B cell (primary cell): Measurements from ENCODE around the gene LCP1. TPM values are rescaled to one million over a fixed set of nuclear protein-coding genes. Genes with fewer than 3 reads are reported as not detected.

Experiments used
- ATAC-seq: fragments of 200-7000 bp; cut with Tn5 transposase; one replicate; pipeline ENCODE4 v1.10.0; 2021; ENCODE audit warnings: low read depth, mild to moderate bottlenecking, moderate number of reproducible peaks, moderate library complexity
- CTCF ChIA-PET: fragments of 350-600 bp; sonication (Branson Sonifier 250); formaldehyde crosslinking; loops from one replicate; lab custom pipeline; 2021; ENCODE audit warnings: antibody characterized with exemption, inconsistent platforms; lab: Charles Lee
- POLR2A ChIA-PET: fragments of 350-600 bp; sonication (Branson Sonifier 250); formaldehyde crosslinking; loops from one replicate; lab custom pipeline; 2021; ENCODE audit warnings: antibody characterized with exemption; lab: Charles Lee
- DNase-seq: peaks from one replicate; pipeline ENCODE4 v3.0.0; 2013
- H2AFZ ChIP-seq: 2 replicates; pipeline ENCODE4 v1.6.1; 2012; ENCODE audit warnings: mild to moderate bottlenecking, low read depth, low read length; ENCODE audit not compliant: insufficient read depth, poor library complexity, severe bottlenecking
- H3K27ac ChIP-seq, 2 donors: 1 replicate in 1 of 2; 2 replicates in 1 of 2; pipeline ENCODE4 v1.5.1; 2012 to 2013; ENCODE audit warnings: low read length in 2 of 2, mild to moderate bottlenecking in 2 of 2, moderate library complexity in 1 of 2
- H3K27me3 ChIP-seq, 4 experiments: fragments of 200-600 bp in 1 of 4; sonication (generic) in 1 of 4; replicated peaks in 1 of 4; 1 replicate in 2 of 4; 2 replicates in 2 of 4; pipeline versions ENCODE4 v1.6.1 to v1.7.0; 2013 to 2016; ENCODE audit warnings: low read length in 3 of 4, mild to moderate bottlenecking in 2 of 4, mixed read lengths in 1 of 4, moderate library complexity in 1 of 4; ENCODE audit not compliant: insufficient read depth in 4 of 4, control insufficient read depth in 3 of 4; ENCODE audit errors: control extremely low read depth in 1 of 4
- H3K36me3 ChIP-seq, 2 experiments: replicated peaks in 1 of 2; 1 replicate in 1 of 2; 2 replicates in 1 of 2; pipeline versions ENCODE4 v1.6.1 to v1.7.1; 2013; ENCODE audit warnings: low read length in 1 of 2; ENCODE audit not compliant: insufficient read depth in 2 of 2, control insufficient read depth in 1 of 2; ENCODE audit errors: control extremely low read depth in 1 of 2, extremely low read depth in 1 of 2
- H3K4me1 ChIP-seq, 2 donors: fragments of 200-600 bp in 1 of 2; sonication (generic) in 1 of 2; 1 replicate in 1 of 2; 2 replicates in 1 of 2; pipeline versions ENCODE4 v1.5.1 to v1.6.1; 2013 to 2017; ENCODE audit warnings: low read length in 2 of 2; ENCODE audit not compliant: control insufficient read depth in 2 of 2, insufficient read depth in 2 of 2
- H3K4me2 ChIP-seq: replicated peaks from 2 replicates; pipeline ENCODE3; 2012; ENCODE audit warnings: mild to moderate bottlenecking, low read depth, low read length; ENCODE audit not compliant: poor library complexity, severe bottlenecking
- H3K4me3 ChIP-seq, 5 experiments: fragments of 200-600 bp in 1 of 5; sonication (generic) in 1 of 5; 1 replicate in 3 of 5; 2 replicates in 2 of 5; pipeline versions ENCODE4 v1.5.1 to v1.7.0; 2011 to 2016; ENCODE audit warnings: low read length in 4 of 5, mild to moderate bottlenecking in 4 of 5, low read depth in 2 of 5, control low read depth in 1 of 5, moderate library complexity in 1 of 5; ENCODE audit not compliant: insufficient read depth in 1 of 5; ENCODE audit errors: control extremely low read depth in 1 of 5, extremely low read depth in 1 of 5
- H3K79me2 ChIP-seq: fragments of 200-600 bp; sonication (generic); one replicate; pipeline ENCODE4 v1.6.0; 2016; ENCODE audit warnings: low read length; ENCODE audit not compliant: control insufficient read depth, insufficient read depth
- H3K9ac ChIP-seq: fragments of 200-600 bp; sonication (generic); 2 replicates; pipeline ENCODE4 v1.6.1; 2017; ENCODE audit warnings: mild to moderate bottlenecking, low read length, moderate library complexity
- H3K9me3 ChIP-seq, 3 donors: one replicate each; pipeline versions ENCODE4 v1.6.1 to v1.7.1; 2013; ENCODE audit warnings: low read length in 2 of 3; ENCODE audit not compliant: control insufficient read depth in 2 of 3, insufficient read depth in 1 of 3; ENCODE audit errors: control extremely low read depth in 1 of 3
- H4K20me1 ChIP-seq: 2 replicates; pipeline ENCODE4 v1.6.0; 2012; ENCODE audit warnings: mild to moderate bottlenecking, low read length; ENCODE audit not compliant: insufficient read depth, control insufficient read depth, poor library complexity, severe bottlenecking
- H3K27ac Mint-ChIP-seq: one replicate; pipeline ENCODE4 v1.8.0; 2021; ENCODE audit warnings: mixed read lengths
- H3K27me3 Mint-ChIP-seq: one replicate; pipeline ENCODE4 v1.8.0; 2021; ENCODE audit warnings: mixed read lengths
- H3K4me1 Mint-ChIP-seq: one replicate; pipeline ENCODE4 v1.8.0; 2021; ENCODE audit warnings: mixed read lengths
- H3K4me3 Mint-ChIP-seq: one replicate; pipeline ENCODE4 v1.8.0; 2021; ENCODE audit warnings: mixed read lengths
- H3K9me3 Mint-ChIP-seq: one replicate; pipeline ENCODE4 v1.8.0; 2022; ENCODE audit warnings: mixed read lengths; ENCODE audit not compliant: insufficient read depth
- CTCF ChIP-seq: fragments of 200-600 bp; IDR thresholded peaks from one replicate; pipeline ENCODE4 v1.8.0; 2022; ENCODE audit warnings: antibody characterized with exemption, mild to moderate bottlenecking
- EZH2 ChIP-seq: IDR thresholded peaks from 2 replicates; pipeline ENCODE4 v1.6.1; 2012; ENCODE audit warnings: borderline replicate concordance, low read depth, mild to moderate bottlenecking, moderate library complexity, low read length; ENCODE audit not compliant: insufficient read depth, poor library complexity, severe bottlenecking
- WGBS: methylation state at CpG from one replicate; pipeline ENCODE4 v1.1.5; 2013; ENCODE audit warnings: missing lambda C conversion rate; ENCODE audit not compliant: insufficient coverage; 5-methylcytosine and 5-hydroxymethylcytosine counted together
- intact Hi-C: fragments of 100-400 bp; cut with micrococcal nuclease; formaldehyde crosslinking; loops from one replicate; pipeline ENCODE4 v1.10.0; 2022
- polyA plus RNA-seq: library from polyadenylated mRNA; depleted of rRNA; stranded (reverse); fragments of >200 nt; gene quantifications from 2 replicates; pipeline ENCODE4 v1.2.3, GENCODE V29; 2012
- total RNA-seq, 2 donors: library from RNA; stranded (reverse); fragments of 120-200 nt in 1 of 2; gene quantifications; 1 replicate in 1 of 2; 2 replicates in 1 of 2; pipeline versions ENCODE4 v1.2.3 to v1.2.4, GENCODE V29; 2013 to 2022

The LCP1 gene
- total and polyA plus RNA-seq, 2 donors (not counting 1 experiment from before 2014, with no cell fraction given) = 151 to 243 TPM

GRCh38 chr13:46182491-46182877 lies 507 bp upstream of the LCP1 start:
- peak overlapping the region; percentile 90 for H3K4me2 ChIP-seq
- peaks cover 43 to 44% of the 10 kb centered on the region in 2 donors for H3K4me1 ChIP-seq
- no CpG with 5 or more reads among the region's 2 CpGs for WGBS
- peaks cover 88% of the 10 kb centered on the region for H3K79me2 ChIP-seq
- POLR2A ChIA-PET = interaction anchor here (0.6 to 1.1 kb wide), 2 partner anchors 11 to 29 kb away, joined by 3 to 10 read pairs; no protein-coding TSS in a partner anchor
- CTCF ChIA-PET = interaction anchor here (0.7 to 17.4 kb wide), 10 partner anchors 9 to 831 kb away, joined by 3 to 225 read pairs (median 6); no protein-coding TSS in a partner anchor
- intact Hi-C loops = loop anchor here (2.0 to 5.0 kb wide), 7 partner anchors 35 to 765 kb away; partner anchors contain the start of genes ESD, LRCH1 and SLC25A30
- no peaks in the 10 kb centered on the region for H3K9me3 ChIP-seq
- H3K27me3 Mint-ChIP-seq = no peaks in the 10 kb centered on the region
- H3K36me3 ChIP-seq = peaks cover 0 to 3% of the 10 kb centered on the region in 2 experiments
- no peak overlapping the region for H2AFZ ChIP-seq
- peak overlapping the region; percentile 14 to 99 (median 38) for H3K4me3 ChIP-seq
- peaks cover 7% of the 10 kb centered on the region for H4K20me1 ChIP-seq
- peak overlapping the region; percentile 96 for H3K27ac Mint-ChIP-seq
- H3K27ac ChIP-seq = peak overlapping the region; percentile 84 to 91
- TF ChIP-seq CTCF = no peak
- TF ChIP-seq EZH2 = no peak
- peak overlapping the region; percentile 92 for H3K9ac ChIP-seq
- no peaks in the 10 kb centered on the region for H3K27me3 ChIP-seq
- H3K4me1 Mint-ChIP-seq = peaks cover 59% of the 10 kb centered on the region
- ATAC-seq = no peak
- H3K9me3 Mint-ChIP-seq = no peaks in the 10 kb centered on the region
- H3K4me3 Mint-ChIP-seq = peak overlapping the region; percentile 98
- no peak for DNase-seq

GRCh38 chr13:46181377-46181839 lies 569 bp downstream of the LCP1 start:
- Histone ChIP-seq H3K9ac (peak overlapping the region; percentile 92), H3K27ac (peak overlapping the region; percentile 79 to 91), H3K9me3 (no peaks in the 10 kb centered on the region), H3K4me2 (peak overlapping the region; percentile 90), H3K27me3 (no peaks in the 10 kb centered on the region), H3K36me3 (peaks cover 0 to 3% of the 10 kb centered on the region in 2 experiments), H3K4me3 (peak overlapping the region; percentile 81 to 99 (median 95)), H3K4me1 (peaks cover 48 to 50% of the 10 kb centered on the region in 2 donors), H4K20me1 (peaks cover 11% of the 10 kb centered on the region), H2AFZ (peak overlapping the region; percentile 43), H3K79me2 (peaks cover 96% of the 10 kb centered on the region)
- Mint-ChIP-seq H3K9me3 (no peaks in the 10 kb centered on the region), H3K4me1 (peaks cover 68% of the 10 kb centered on the region), H3K27ac (peak overlapping the region; percentile 96), H3K27me3 (no peaks in the 10 kb centered on the region), H3K4me3 (peak overlapping the region; percentile 98)
- 0% methylated on average over 1 of the region's 5 CpGs for whole genome bisulfite sequencing
- DNase-seq (no peak), ATAC-seq (no peak)
- ChIA-PET POLR2A (interaction anchor here (0.7 kb wide), 1 partner anchor 583 kb away, joined by 5 read pairs; no protein-coding TSS in a partner anchor), CTCF (interaction anchor here (0.8 to 17.4 kb wide), 4 partner anchors 8 to 374 kb away, joined by 6 to 225 read pairs (median 20); no protein-coding TSS in a partner anchor)
- intact Hi-C loops = loop anchor here (5.0 kb wide), 6 partner anchors 34 to 764 kb away; partner anchors contain the start of genes ESD, LRCH1 and SLC25A30
- TF ChIP-seq EZH2 (no peak), CTCF (no peak)
